Measurements from ENCODE around the gene ADNP2.

The ADNP2 gene

GRCh38 chr18:80168346-80168745 is 59.3 kb downstream of the ADNP2 start (continued):
- no peak for TF ChIP-seq CREB5 (CRISPR knock-in tag; IDR thresholded peaks at IDR 0.05; ENCODE audit: low read depth)
- no peak for TF ChIP-seq ESRRG (CRISPR knock-in tag; IDR thresholded peaks at IDR 0.05)
- no peak for TF ChIP-seq ARNTL (CRISPR knock-in tag; IDR thresholded peaks at IDR 0.05; ENCODE audit: borderline replicate concordance, low read depth)
- no peak for TF ChIP-seq ZNF8 (CRISPR knock-in tag; IDR thresholded peaks at IDR 0.05)
- no peak for TF ChIP-seq ZNF70 (CRISPR knock-in tag; IDR thresholded peaks at IDR 0.05)

GRCh38 chr18:80168982-80169381 is 59.9 kb downstream of the ADNP2 start:
- ATAC-seq: no peak
- TF ChIP-seq ZNF8 (CRISPR knock-in tag; IDR thresholded peaks at IDR 0.05): no peak
- no peak for TF ChIP-seq ZNF565 (CRISPR knock-in tag; conservative IDR thresholded peaks at IDR 0.05; ENCODE audit: low read depth)
- no peak for TF ChIP-seq GLIS3 (CRISPR knock-in tag; IDR thresholded peaks at IDR 0.05)
- TF ChIP-seq CSDC2 (CRISPR knock-in tag; IDR thresholded peaks at IDR 0.05): no peak
- no peak for TF ChIP-seq TSHZ2 (CRISPR knock-in tag; IDR thresholded peaks at IDR 0.05)
- no peak for TF ChIP-seq ESRRG (CRISPR knock-in tag; IDR thresholded peaks at IDR 0.05)
- TF ChIP-seq CREB5 (CRISPR knock-in tag; IDR thresholded peaks at IDR 0.05; ENCODE audit: low read depth): no peak
- TF ChIP-seq PPARA (CRISPR knock-in tag; IDR thresholded peaks at IDR 0.05; ENCODE audit: borderline replicate concordance): no peak
- TF ChIP-seq ISL1 (CRISPR knock-in tag; IDR thresholded peaks at IDR 0.05): no peak
- no peak for TF ChIP-seq ZFP30 (CRISPR knock-in tag; IDR thresholded peaks at IDR 0.05)
- no peak for TF ChIP-seq BACH2 (CRISPR knock-in tag; IDR thresholded peaks at IDR 0.05; ENCODE audit: borderline replicate concordance)
- no peak for TF ChIP-seq ZFP3 (CRISPR knock-in tag; IDR thresholded peaks at IDR 0.05)
- no peak for TF ChIP-seq ZC3H10 (CRISPR knock-in tag; IDR thresholded peaks at IDR 0.05)
- TF ChIP-seq SNAI2 (CRISPR knock-in tag; IDR thresholded peaks at IDR 0.05): no peak
- no peak for TF ChIP-seq ARNTL (CRISPR knock-in tag; IDR thresholded peaks at IDR 0.05; ENCODE audit: borderline replicate concordance, low read depth)

- no peak for TF ChIP-seq ISL1 (CRISPR knock-in tag; IDR thresholded peaks at IDR 0.05)
- no peak for TF ChIP-seq CSDC2 (CRISPR knock-in tag; IDR thresholded peaks at IDR 0.05)
- no peak for TF ChIP-seq TSHZ2 (CRISPR knock-in tag; IDR thresholded peaks at IDR 0.05)
- no peak for TF ChIP-seq ARNTL (CRISPR knock-in tag; IDR thresholded peaks at IDR 0.05; ENCODE audit: borderline replicate concordance, low read depth)
- TF ChIP-seq ZFP3 (CRISPR knock-in tag; IDR thresholded peaks at IDR 0.05): no peak
- TF ChIP-seq PPARA (CRISPR knock-in tag; IDR thresholded peaks at IDR 0.05; ENCODE audit: borderline replicate concordance): no peak
- TF ChIP-seq ZNF565 (CRISPR knock-in tag; conservative IDR thresholded peaks at IDR 0.05; ENCODE audit: low read depth): no peak
- no peak for TF ChIP-seq ZNF8 (CRISPR knock-in tag; IDR thresholded peaks at IDR 0.05)
- no peak for TF ChIP-seq CSRNP3 (CRISPR knock-in tag; IDR thresholded peaks at IDR 0.05)
- no peak for TF ChIP-seq OSR1 (CRISPR knock-in tag; IDR thresholded peaks at IDR 0.05)
- TF ChIP-seq ZC3H10 (CRISPR knock-in tag; IDR thresholded peaks at IDR 0.05): no peak
- TF ChIP-seq POU6F1 (CRISPR knock-in tag; IDR thresholded peaks at IDR 0.05; ENCODE audit: borderline replicate concordance, low read depth): no peak
- TF ChIP-seq BACH2 (CRISPR knock-in tag; IDR thresholded peaks at IDR 0.05; ENCODE audit: borderline replicate concordance): no peak
- TF ChIP-seq ZNF70 (CRISPR knock-in tag; IDR thresholded peaks at IDR 0.05): no peak
- TF ChIP-seq PATZ1 (CRISPR knock-in tag; IDR thresholded peaks at IDR 0.05; ENCODE audit: borderline replicate concordance): no peak
- no peak for ATAC-seq
Measured at GRCh38 chr18:80169607-80170006, 60.5 kb downstream of the ADNP2 start.
